Natural killer cell treated with Interleukin-12 subunit alpha and Interleukin-12 subunit beta and Interleukin-15 and Interleukin-18, amount 100 ng/mL, for 72 hours (primary cell): ENCODE results near the gene RACGAP1. TPM values are rescaled to one million over a fixed set of nuclear protein-coding genes. Genes with fewer than 3 reads are reported as not detected.

Source experiments
- ATAC-seq, 2 donors: fragments of 150-1000 bp; cut with Tn5 transposase in 1 of 2; sonication (Bioruptor Pico), chemical (Tn5 transposase) in 1 of 2; 2 replicates each; pipeline ENCODE4 v1.10.0; 2021
- DNase-seq: peaks from one replicate; pipeline ENCODE4 v3.0.0; 2022; ENCODE audit warnings: low spot score
- H3K27ac Mint-ChIP-seq, 2 donors: 1 replicate in 1 of 2; 2 replicates in 1 of 2; pipeline ENCODE4 v1.8.0; 2022; ENCODE audit warnings: mixed read lengths in 2 of 2, mild to moderate bottlenecking in 1 of 2, moderate library complexity in 1 of 2
- H3K27me3 Mint-ChIP-seq, 2 donors: 1 replicate in 1 of 2; 2 replicates in 1 of 2; pipeline ENCODE4 v1.8.0; 2022; ENCODE audit warnings: mixed read lengths in 2 of 2
- H3K36me3 Mint-ChIP-seq: one replicate; pipeline ENCODE4 v1.8.0; 2022; ENCODE audit warnings: mixed read lengths
- H3K4me1 Mint-ChIP-seq, 2 donors: 1 replicate in 1 of 2; 2 replicates in 1 of 2; pipeline ENCODE4 v1.8.0; 2022; ENCODE audit warnings: low read depth in 2 of 2, mixed read lengths in 2 of 2, mild to moderate bottlenecking in 1 of 2
- H3K4me3 Mint-ChIP-seq: one replicate; pipeline ENCODE4 v1.8.0; 2022; ENCODE audit warnings: mixed read lengths
- H3K9me3 Mint-ChIP-seq: 2 replicates; pipeline ENCODE4 v1.8.0; 2022; ENCODE audit warnings: mixed read lengths
- total RNA-seq, 2 donors: library from RNA; stranded (reverse); gene quantifications; one replicate each; pipeline ENCODE4 v1.2.3, GENCODE V29; 2022

The RACGAP1 gene
- total RNA-seq, 2 donors from 2014 or later = 72.2 to 107 TPM

- H3K27me3 Mint-ChIP-seq = peaks cover 26 to 43% of the 10 kb centered on the region in 2 donors
- H3K4me1 Mint-ChIP-seq = peaks cover 0 to 6% of the 10 kb centered on the region in 2 donors
- ATAC-seq (peak; percentile 28 to 32), DNase-seq (no peak)
- H3K36me3 Mint-ChIP-seq = no peaks in the 10 kb centered on the region
- H3K4me3 Mint-ChIP-seq = no peak overlapping the region
- H3K27ac Mint-ChIP-seq = no peak overlapping the region
- no peaks in the 10 kb centered on the region for H3K9me3 Mint-ChIP-seq
These were observed 25.3 kb upstream of the RACGAP1 start for GRCh38 chr12:50050410-50051098.

GRCh38 chr12:50050119-50050385, 24.8 kb upstream of the RACGAP1 start:
- Mint-ChIP-seq H3K36me3 (no peaks in the 10 kb centered on the region), H3K9me3 (no peaks in the 10 kb centered on the region), H3K27ac (no peak overlapping the region), H3K4me1 (peaks cover 0 to 6% of the 10 kb centered on the region in 2 donors), H3K27me3 (peaks cover 26 to 43% of the 10 kb centered on the region in 2 donors), H3K4me3 (no peak overlapping the region)
- peak in 1 of 2 donors; percentile 4 for ATAC-seq
- DNase-seq = no peak

DNA sequence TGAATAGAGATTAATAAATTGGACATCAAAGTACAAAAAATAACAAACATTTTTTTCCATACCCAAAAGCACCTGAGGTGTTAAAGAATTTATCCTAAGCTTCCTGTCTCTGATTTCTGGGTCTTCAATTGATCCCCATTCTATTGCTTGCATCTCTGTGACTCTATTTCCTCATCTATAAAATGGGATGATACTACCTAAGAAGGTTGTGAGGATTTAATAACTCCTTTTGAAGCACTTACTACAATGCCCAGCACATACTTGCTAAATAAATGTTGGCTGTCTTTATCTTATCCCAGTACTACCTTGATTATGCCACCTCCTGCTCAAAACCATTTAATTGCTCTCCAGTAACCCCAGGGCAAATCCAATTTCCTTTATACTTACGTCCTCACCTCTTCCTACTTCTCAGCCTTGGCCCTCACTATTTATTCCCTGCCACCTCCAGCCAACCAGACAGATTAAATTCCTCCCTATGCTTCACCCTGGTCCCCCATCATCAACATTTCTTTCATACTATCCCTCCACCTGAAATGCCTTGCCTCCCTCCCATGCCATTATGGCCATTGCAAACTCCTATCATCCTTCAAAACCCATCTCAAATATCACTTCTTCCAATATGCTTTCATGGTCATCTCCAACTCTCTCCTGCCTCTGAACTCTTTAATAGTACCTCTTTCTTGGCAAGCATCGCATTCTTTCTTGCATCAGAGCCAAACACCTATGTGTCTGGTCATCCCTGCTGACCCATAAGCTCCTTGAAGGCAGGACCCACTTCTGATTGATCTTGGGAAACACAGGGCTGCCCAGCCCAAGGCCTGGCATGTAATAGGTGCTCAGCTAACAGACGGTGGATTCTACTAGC, 24.2 kb upstream of the RACGAP1 start:
- no peak for ATAC-seq
- no peaks in the 10 kb centered on the region for H3K9me3 Mint-ChIP-seq
- peaks cover 26 to 43% of the 10 kb centered on the region in 2 donors for H3K27me3 Mint-ChIP-seq
- DNase-seq = no peak
- no peak overlapping the region for H3K4me3 Mint-ChIP-seq
- peaks cover 0 to 6% of the 10 kb centered on the region in 2 donors for H3K4me1 Mint-ChIP-seq
- H3K36me3 Mint-ChIP-seq = no peaks in the 10 kb centered on the region
- no peak overlapping the region for H3K27ac Mint-ChIP-seq

- Mint-ChIP-seq H3K36me3 (no peaks in the 10 kb centered on the region), H3K27ac (no peak overlapping the region), H3K9me3 (no peaks in the 10 kb centered on the region), H3K4me3 (no peak overlapping the region), H3K4me1 (peaks cover 0 to 6% of the 10 kb centered on the region in 2 donors), H3K27me3 (peaks cover 25 to 41% of the 10 kb centered on the region in 2 donors)
- no peak for DNase-seq
- ATAC-seq = no peak
These were observed 22.5 kb upstream of the RACGAP1 start for GRCh38 chr12:50047693-50048250.

DNA sequence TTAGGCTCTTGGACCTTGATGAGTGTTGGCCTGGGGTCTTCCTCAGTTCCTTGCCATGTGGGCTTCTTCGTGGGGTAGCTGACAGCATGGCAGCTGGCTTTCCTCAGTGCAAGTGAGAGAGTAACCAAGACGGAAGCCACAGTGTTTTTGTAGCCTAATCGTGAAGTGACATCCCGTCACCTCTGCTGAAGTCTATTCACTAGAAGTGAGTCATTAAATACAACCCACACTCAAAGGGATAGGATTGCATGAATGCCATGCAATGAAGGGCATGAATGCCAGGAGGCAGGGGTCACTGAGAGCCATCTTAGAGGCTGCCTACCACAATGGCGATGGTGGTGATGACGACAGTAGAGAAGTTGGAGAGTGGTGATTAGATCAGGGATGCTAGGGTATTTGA, 18.6 kb upstream of the RACGAP1 start:
- no peaks in the 10 kb centered on the region for H3K4me1 Mint-ChIP-seq
- no peak overlapping the region for H3K27ac Mint-ChIP-seq
- ATAC-seq = no peak
- H3K9me3 Mint-ChIP-seq = no peaks in the 10 kb centered on the region
- no peaks in the 10 kb centered on the region for H3K36me3 Mint-ChIP-seq
- H3K27me3 Mint-ChIP-seq = peaks cover 6 to 8% of the 10 kb centered on the region in 2 donors
- no peak for DNase-seq
- no peak overlapping the region for H3K4me3 Mint-ChIP-seq

- Mint-ChIP-seq H3K27ac (no peak overlapping the region), H3K9me3 (no peaks in the 10 kb centered on the region), H3K36me3 (no peaks in the 10 kb centered on the region), H3K4me3 (no peak overlapping the region), H3K4me1 (no peaks in the 10 kb centered on the region), H3K27me3 (peaks cover 6 to 8% of the 10 kb centered on the region in 2 donors)
- DNase-seq = no peak
- no peak for ATAC-seq
These were observed 18.0 kb upstream of the RACGAP1 start for GRCh38 chr12:50043308-50043707.

- H3K4me3 Mint-ChIP-seq = no peak overlapping the region
- H3K4me1 Mint-ChIP-seq = no peaks in the 10 kb centered on the region
- peaks cover 6% of the 10 kb centered on the region in 2 donors for H3K27me3 Mint-ChIP-seq
- ATAC-seq = no peak
- H3K27ac Mint-ChIP-seq = no peak overlapping the region
- H3K9me3 Mint-ChIP-seq = no peaks in the 10 kb centered on the region
- no peak for DNase-seq
- no peaks in the 10 kb centered on the region for H3K36me3 Mint-ChIP-seq
These were observed 17.4 kb upstream of the RACGAP1 start for GRCh38 chr12:50042693-50043092.

- H3K27ac Mint-ChIP-seq = no peak overlapping the region
These were observed 16.7 kb upstream of the RACGAP1 start for GRCh38 chr12:50041962-50042361.

GRCh38 chr12:50041062-50041860, 16.0 kb upstream of the RACGAP1 start:
- H3K4me3 Mint-ChIP-seq = no peak overlapping the region
- peaks cover 3 to 4% of the 10 kb centered on the region in 2 donors for H3K27me3 Mint-ChIP-seq
- H3K36me3 Mint-ChIP-seq = no peaks in the 10 kb centered on the region
- DNase-seq (no peak), ATAC-seq (no peak)
- H3K9me3 Mint-ChIP-seq = no peaks in the 10 kb centered on the region
- no peaks in the 10 kb centered on the region for H3K4me1 Mint-ChIP-seq
- H3K27ac Mint-ChIP-seq = no peak overlapping the region

More at GRCh38 chr12:50041962-50042361, 16.7 kb upstream of the RACGAP1 start:
- H3K9me3 Mint-ChIP-seq = no peaks in the 10 kb centered on the region
- H3K4me3 Mint-ChIP-seq = no peak overlapping the region
- DNase-seq (no peak), ATAC-seq (no peak)
- no peaks in the 10 kb centered on the region for H3K27me3 Mint-ChIP-seq
- no peaks in the 10 kb centered on the region for H3K36me3 Mint-ChIP-seq
- no peaks in the 10 kb centered on the region for H3K4me1 Mint-ChIP-seq

DNA sequence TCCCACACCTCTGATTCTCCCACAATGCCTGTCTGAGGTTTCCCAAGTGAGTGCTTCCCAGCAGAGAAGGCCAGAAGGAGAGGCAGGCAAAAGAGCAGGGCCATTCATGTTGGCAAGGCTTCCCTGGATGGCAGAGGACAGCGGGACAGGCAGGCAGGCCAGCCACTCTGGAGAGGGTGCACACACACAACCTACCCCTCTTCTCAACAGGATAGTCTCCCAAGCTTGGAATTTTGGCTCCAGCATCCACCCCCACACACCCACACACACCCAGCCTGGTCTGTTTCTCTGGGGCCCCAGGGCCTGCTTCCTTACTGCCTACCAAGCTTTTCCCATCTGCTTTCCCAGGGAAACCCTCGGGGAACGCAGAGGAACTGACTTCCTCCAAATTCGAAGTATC, 15.4 kb upstream of the RACGAP1 start:
- peaks cover 3 to 7% of the 10 kb centered on the region in 2 donors for H3K27me3 Mint-ChIP-seq
- H3K4me1 Mint-ChIP-seq = no peaks in the 10 kb centered on the region
- H3K36me3 Mint-ChIP-seq = no peaks in the 10 kb centered on the region
- ATAC-seq (no peak), DNase-seq (no peak)
- no peaks in the 10 kb centered on the region for H3K9me3 Mint-ChIP-seq
- H3K27ac Mint-ChIP-seq = no peak overlapping the region
- no peak overlapping the region for H3K4me3 Mint-ChIP-seq

GRCh38 chr12:50039151-50039835, 14.0 kb upstream of the RACGAP1 start:
- DNase-seq = peak; percentile 83
- Mint-ChIP-seq H3K9me3 (no peaks in the 10 kb centered on the region), H3K36me3 (no peaks in the 10 kb centered on the region), H3K27ac (no peak overlapping the region), H3K4me3 (no peak overlapping the region), H3K4me1 (no peaks in the 10 kb centered on the region), H3K27me3 (peaks cover 10 to 14% of the 10 kb centered on the region in 2 donors)
- peak; percentile 63 to 67 for ATAC-seq

DNA sequence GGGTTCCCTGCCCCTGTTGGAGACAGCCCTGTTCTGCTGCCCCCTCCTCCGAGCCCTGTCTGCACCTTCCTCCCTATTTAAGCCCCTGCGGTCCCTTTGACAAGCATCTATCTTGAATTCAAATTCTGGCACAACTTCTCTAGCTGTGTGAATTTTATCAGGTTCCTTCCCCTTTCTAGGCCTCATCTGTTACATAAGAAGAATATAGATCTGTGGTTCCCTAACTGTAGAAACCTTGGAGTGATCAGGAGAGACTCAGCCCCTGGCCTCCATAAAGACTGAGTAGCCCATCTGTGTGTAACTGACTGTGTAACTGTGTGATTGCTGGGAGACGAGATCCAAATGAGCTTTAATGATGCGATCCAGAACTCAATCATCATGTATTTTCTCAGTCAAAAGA, 13.0 kb upstream of the RACGAP1 start:
- no peak overlapping the region for H3K4me3 Mint-ChIP-seq
- no peaks in the 10 kb centered on the region for H3K4me1 Mint-ChIP-seq
- peaks cover 12 to 14% of the 10 kb centered on the region in 2 donors for H3K27me3 Mint-ChIP-seq
- ATAC-seq (no peak), DNase-seq (no peak)
- H3K9me3 Mint-ChIP-seq = no peaks in the 10 kb centered on the region
- no peaks in the 10 kb centered on the region for H3K36me3 Mint-ChIP-seq
- no peak overlapping the region for H3K27ac Mint-ChIP-seq
